Smooth muscle cell of the brain vasculature (primary cell): ENCODE measurements around the gene FAM83E.
"Not testable (repeated sequence)": the region's sequence is repeated elsewhere in the genome, so short reads cannot be mapped to it uniquely, and the experiment has no call there.

Source experiments
- DNase-seq: peaks from one replicate; pipeline ENCODE4 v3.0.0-alpha.2; 2012; ENCODE audit warnings: low read depth, low spot score

The FAM83E gene

DNA sequence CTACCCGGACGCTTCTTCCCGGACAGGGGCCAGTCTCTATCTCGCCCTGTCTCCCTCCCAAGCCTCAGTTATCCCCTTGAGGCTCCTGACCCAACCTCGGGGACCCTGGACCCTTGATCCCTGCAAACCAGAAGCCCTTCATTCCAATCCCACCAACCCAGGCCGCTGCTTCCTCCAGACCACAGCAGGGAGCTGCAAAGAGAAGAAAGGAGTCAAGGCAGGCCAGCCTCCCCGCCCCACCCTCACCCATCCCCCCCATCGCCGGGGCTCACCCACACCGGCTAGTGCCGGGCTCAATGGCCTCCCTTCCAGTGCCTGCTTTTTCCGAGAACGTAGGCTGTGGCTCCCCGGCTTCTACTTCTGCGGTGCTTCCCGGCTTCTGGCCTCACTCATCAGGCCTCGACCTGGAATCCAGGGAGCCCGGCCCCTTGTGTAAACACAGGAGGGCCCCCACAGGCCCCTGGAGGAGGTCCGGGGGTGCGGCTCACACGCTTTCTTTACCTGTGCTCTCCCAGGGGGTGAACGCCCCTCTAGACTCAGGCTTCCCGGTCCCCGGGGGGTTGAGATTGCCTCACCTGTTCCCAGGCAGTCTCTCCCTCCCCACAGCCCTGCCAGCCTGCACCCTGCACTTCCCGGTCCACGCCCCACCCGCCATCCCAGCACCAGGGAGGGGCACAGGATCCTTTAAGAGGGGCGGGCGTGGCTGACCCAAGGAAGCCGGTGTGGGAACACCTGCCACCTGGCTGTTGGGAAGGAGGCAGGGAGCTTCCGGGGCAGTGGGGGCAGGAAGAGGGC, at the start of gene FAM83E:
Gene FAM83E (minus strand): TSS at position 641 of the 795 bp plus-strand sequence. CDS start 1,704 bp downstream, outside the sequence.
- DNase-seq, result no peak

DNA sequence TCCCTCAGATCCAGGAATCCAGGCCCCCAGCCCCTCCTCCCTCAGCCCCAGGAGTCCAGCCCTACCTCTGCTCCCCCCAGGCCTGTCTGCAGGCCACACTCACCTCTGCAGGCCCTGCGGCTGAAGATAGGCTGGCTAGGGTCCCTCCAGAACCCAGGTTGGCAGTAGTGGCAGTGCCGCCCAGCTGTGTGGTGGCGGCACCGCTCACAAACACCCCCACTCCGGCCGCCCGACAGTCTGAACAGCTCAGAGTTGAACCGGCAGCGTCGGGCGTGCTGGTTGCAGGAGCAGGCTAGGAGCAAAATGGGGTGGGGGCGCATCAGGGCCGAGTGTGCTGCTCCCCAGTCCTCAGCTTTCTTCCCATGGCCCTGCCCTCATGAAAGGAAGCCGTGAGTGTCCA, 49.6 kb upstream of the FAM83E start:
- no peak for DNase-seq

DNA sequence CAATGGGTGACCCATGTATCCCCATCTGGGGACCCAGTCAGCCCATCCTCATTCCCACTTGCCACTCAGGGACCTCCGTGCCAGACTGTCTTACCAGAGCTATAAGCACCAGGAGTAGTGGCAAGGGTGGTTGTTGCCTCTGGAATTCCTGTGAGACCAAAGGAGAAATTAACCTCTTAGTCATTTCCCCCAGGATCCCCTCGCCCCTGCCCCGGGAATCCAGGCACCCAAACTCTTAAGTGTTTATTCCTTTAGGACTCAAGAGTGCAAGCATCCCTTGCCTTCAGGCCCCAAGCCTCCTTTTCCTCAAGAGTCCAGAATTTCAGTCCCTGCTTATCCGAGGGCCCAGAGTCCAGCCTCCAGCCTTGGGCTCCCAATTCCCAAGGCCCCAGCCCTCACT, 48.8 kb upstream of the FAM83E start:
- no peak for DNase-seq

DNA sequence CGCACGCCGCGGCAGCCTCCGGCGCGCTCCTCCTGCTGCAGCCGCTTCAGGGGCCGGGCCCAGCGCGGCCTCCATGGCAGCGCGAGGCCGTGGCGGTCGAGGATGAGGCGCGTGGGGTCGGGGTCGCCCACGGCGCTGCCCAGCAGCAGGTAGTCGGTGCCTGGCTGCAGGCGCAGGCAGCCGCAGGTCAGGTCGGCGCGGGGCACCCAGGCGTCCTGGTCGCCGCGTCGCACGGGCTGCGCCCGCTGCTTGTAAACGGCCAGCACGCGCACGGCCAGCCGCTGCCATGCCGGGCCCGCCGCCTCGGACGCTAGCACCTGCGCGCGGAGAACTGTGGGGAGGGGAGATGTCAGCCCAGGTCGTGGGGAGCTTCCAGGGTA, 46.8 kb upstream of the FAM83E start:
- no peak for DNase-seq

DNA sequence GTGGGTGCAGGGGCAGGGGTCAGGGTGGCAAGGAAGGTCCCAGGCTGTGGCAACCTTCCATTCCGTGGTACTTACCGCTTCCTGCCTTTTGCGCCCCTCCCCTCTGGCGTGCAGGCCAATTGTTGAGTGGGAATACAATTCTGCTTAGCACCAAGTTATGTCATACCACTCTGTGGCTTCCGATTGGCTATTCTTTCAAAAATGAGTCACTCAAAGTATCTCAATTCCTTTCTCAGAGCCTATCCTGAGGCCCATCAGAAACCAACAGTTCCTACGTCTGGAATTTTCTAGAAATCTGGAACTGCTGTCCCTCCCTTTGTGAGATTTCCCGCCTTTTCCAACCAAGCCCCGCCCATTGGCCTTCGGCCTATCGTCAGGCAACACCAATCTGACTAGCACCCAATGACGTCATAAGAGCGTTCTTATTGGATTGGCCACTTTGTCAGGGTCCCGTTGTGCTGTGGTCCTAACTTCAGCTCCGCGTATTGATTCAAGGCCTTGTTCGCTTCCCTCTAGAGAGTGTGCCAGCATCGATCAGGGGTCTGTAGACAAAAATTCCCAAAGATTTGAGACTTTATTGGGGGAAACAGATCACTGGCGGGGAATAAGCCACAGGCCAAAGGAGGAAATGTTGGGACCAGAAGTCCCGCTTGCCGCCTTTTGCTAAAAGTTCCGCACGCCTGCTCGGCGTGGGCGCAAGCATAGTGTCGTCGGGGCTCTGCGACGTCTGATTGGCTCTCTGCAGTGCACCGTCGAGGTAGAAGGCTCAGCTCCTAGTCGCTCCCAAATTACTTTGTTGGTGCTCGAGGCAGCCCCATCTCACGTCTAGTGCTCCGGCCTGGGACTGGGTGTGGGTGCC, 46.2 kb upstream of the FAM83E start:
- DNase-seq, result peak; percentile 70

DNA sequence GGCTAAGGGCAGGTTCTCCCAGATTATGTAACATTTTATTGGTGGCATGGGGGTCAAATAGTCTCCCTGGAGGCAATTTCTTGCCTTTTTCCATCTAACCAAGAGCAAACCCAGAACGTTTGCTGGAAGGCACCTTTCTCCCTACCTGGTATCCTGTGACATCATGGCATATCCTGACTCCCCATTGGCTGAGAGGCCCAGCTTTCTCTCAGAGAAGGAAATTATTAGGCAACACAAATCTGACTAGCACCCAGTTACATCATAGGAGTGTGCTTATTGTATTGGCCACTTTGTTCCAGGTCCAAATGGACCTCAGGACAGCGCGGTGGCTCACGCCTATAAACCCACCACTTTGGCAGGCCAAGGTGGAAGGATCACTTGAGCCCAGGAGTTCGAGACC, 44.9 kb upstream of the FAM83E start:
- DNase-seq, result no peak

DNA sequence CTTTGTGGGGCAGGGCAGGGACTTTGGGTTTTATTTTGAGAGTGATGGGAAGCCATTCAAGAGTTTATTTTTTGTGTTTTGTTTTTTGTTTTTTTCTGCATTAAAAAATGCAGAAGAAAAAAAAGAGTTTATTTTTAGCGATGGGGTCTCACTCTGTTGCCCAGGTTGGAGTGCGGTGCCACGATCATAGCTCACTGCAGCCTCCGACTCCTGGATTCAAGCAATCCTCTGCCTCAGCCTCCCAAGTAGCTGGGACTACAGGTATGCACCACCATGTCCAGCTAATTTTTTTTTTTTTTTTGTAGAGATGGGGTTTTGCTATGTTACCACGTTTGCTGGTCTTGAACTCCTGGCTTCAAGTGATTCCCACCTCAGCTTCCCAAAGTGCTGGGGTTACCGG, 43.6 kb upstream of the FAM83E start:
- no peak for DNase-seq

DNA sequence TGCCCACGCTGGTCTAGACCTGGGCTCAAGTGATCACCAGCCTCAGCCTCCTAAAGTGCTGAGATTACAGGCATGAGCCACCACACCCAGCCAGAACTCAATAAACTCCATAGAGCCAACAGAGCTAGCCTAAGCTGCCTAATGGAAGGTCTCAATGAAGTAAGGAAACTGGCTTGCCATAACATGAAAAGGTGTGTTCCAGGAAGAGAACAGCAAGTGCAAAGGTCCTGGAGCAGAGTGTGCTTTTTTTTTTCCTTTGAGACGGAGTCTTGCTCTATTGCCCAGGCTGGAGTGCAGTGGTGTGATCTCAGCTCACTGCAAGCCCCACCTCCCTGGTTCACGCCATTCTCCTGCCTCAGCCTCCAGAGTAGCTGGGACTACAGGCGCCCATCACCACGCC, 43.0 kb upstream of the FAM83E start:
- not testable (repeated sequence) for DNase-seq

DNA sequence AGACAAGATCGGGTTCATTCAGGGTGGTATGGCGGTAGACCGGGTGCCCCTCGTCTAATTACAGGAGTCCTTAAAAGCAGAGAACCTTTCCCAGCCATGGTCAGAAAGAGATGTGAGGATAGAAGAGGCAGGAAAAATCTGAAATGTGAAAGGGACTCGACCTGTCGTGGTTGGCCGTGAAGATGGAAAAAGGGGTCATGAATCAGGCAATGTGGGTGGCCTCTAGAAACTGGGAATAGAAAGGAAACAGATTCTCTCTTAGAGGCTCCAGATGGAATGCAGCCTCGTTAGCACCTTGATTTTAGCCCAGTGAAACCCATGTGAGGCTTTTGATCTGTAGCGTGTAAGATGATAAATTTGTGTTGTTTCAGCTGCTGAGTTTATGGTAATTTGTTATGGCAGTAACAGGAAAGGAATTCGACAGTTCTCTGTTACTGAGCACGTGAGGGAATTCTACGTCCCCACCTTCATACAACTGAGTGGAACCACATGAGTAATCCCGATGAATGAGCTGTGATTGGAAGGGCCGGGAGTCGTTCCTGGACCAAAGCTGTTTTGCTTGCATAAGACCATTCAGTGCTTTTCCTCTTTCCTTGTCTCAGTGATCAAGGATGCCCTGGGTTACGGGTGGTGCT, 42.1 kb upstream of the FAM83E start:
- no peak for DNase-seq

DNA sequence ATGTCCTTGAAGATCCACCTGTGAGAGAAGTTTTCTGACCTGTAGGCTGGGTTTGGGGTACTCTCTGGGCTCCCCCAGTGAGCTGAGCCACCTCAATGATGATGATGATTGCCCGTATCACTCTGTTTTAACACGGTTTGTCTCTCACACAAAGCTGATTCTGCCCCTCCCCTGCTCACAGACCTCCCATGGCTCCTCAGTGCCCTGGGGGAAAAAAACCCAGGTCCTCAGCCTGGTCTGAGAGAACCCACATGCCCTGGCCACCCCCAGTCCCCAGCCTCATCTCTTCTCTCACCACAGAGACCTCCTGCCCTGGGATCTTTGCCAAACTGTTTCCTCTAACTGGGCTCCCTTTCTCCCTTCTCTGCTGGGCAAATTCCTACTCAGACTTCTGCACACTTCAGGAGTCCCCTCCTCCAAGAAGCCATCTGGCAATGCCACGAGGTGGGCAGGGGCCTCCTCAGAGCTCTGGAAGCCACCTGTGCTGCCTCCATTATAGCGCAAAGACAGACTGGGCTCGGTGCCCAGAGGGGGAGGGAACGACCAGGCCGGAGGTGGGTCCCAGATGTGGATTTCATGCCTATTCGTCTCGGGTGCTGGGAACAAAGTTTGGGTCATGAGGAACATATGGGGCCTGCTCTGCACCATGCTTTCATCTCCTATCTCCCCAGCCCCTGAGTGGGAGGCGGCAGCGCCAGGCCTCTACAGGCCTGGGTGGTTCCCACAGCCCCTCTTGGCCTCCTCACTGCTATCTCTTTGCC, 39.6 kb upstream of the FAM83E start:
- DNase-seq, result no peak

DNA sequence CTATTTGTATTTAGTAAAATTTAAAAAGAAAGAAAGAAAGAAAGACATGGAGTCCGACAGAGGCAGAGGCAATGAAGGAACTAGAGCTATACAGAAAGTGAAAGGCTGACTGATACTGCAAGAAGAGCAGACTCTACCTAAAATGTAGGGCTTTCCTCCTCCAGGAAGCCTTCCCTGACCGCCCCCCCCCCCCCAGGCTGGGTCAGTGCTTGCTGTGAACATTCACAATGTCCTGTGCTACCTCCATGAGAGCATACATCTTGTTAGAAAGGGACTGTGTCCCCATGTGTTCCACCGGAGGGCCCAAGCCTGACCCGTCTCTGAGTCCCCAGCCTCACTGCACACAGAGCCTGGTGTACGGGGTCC, 36.8 kb upstream of the FAM83E start:
- DNase-seq, result no peak

DNA sequence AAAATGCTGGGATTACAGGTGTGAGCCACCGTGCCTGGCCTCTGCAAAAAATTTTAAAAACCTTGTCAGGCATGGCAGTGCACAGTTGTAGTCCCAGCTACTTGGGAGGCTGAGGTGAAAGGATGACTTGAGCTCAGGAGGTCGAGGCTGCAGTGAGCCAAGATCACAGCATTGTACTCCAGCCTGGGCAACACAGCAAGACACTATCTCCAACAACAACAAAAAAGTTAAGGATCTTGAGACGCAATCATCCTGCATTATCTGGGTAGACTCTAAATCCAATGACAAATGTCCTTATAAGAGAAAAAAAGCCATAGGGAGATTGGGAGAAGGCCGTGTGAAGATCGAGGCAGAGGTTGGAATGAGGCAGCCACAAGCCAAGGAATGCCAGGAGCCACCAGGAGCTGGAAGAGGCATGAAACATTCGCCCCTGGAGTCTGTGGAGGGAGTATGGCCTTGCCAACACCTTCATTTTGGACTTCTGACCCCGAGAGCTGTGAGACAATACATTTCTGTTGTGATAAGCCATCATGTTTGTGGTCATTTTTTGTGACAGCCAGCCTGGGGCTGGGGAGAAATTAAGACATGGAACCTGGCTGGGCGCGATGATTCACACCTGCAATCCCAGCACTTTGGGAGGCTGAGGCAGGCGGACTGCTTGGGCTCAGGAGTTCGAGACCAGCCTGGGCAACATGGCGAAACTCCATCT, 36.3 kb upstream of the FAM83E start:
- no peak for DNase-seq

DNA sequence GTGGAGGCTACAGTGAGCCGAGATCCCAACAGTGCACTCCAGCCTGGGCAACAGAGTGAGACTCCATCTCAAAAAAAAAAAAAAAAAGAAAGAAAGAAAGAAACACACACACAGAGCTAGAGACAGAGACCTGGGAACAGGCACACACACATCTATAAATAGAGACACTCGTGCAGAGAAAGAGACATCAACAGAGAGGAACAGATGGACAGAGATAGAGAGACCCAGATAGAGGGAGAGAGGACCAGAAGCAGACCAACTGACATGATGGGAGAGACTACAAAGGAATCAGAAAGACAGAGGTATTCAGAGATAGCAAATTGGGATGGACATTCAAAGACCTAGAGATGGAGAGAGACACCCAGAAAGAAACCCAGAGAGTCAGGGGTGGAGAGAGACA, 33.3 kb upstream of the FAM83E start:
- DNase-seq, result no peak

DNA sequence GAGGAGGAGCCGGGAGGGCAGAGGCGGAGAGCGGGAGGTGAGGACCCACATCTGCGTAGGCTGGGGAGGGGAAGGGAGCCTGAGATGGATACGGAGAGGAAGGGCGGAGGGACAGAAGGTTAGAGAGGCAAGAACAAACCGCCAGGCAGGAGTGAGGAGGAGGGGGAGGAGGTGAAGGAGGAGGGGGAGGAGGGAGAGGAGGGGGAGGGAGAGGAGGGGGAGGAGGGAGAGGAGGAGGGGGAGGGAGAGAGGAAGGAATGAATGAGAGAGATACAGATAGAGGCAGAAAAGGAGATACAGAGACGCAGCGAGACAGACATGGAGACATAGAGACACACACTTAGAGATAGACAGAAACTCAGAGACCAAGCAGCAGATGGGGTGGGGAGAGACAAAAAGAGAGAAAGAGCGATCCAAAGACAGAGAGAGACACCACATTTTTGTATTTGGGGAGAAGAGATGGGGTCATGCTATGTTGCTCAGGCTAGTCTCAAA, 31.9 kb upstream of the FAM83E start:
- DNase-seq, result no peak

DNA sequence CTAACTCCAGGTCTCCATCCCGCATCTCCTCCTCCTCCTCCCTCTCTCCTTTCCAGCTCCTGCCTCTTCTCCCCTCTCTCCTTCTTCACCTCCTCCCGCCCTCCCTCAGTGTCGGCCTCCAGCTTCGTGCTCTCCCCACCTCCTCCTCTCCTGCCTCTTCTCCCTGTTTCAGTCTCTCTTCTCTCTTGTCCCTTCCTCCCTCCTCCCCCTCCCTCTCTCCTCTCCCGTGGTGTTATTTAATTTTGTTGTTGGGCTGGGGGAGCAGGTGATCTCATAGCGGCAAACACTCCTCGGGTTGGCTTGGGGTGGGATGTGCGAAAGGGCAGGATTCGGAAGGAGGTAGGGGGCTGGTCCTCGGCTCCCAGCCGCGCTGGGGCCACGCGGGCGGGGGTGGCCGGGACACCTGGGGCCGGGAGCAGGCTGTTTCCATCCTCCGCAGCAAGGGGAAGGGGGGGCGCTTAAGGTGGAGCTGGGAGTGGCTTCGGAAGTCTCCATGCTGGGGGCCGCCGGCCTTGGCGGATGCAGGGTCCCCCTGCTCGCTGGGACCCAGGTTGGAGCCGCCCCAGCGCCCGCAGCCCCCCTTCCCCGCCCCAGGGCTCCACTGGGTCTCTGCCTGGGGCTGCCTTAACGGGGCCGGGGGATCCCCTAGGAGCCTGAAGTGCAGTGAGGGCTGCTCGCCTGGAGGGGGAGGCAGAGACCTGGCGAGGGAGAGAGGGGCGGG, 31.3 kb upstream of the FAM83E start, which contains the start of gene CA11:
Gene CA11 (minus strand): TSS at position 187 of the 721 bp plus-strand sequence. CDS start 555 bp downstream, outside the sequence.
- peak; percentile 77 for DNase-seq

DNA sequence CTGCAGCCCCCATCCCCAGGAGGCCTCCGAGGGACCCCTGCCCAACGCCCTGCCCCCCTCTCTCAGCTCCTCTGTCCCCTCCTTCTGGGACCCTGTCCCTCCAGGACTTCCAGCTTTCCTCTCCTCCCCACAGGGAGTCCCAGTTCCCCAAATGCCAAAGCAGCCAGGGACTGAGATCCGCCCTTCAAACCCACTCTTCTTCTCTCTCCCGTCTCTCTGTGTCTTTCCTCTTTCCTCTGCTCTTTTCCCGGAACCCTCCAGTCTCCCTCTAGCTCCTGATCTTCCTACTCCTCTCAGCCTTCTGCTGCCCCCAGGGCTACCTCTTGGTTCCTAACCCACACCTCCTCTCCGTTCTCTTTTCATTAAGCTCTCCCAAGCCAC, 30.7 kb upstream of the FAM83E start:
- no peak for DNase-seq

DNA sequence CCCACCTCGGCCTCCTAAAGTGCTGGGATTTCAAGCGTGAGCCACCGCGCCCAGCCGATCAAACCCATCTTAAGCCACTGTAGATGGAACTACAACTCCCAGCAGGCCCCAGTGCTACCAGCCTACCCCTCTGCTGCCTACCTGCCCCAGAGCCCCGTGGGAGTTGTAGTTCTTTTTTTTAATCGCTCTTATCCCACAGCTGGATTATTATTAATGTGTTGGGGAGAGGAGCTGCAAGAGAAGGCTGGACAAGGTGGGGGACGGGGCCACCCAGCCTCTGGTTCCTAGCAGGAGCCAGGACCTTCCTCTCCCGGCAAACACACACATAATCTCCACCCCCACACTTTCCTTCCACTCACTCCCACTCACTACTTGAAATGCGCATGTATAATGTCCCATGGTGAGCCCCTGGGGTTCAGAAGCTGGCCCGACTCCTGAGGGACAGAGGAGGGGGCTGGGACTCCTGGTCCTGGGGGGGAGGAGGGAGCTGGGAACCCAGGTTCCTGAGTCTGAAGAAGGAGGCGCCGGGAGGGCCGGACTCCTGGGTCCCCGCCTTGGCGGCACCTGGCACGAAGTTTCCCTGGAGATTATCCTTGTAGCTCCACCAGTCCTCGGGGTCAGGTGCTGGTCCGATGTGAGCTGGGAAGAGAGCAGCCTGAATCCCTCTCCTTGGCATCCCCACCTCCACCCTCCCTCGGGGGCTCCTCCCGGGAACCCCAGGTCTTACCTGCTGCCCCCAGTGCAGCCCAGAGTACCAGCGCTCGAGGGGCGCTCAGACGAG, 30.2 kb upstream of the FAM83E start:
- no peak for DNase-seq

DNA sequence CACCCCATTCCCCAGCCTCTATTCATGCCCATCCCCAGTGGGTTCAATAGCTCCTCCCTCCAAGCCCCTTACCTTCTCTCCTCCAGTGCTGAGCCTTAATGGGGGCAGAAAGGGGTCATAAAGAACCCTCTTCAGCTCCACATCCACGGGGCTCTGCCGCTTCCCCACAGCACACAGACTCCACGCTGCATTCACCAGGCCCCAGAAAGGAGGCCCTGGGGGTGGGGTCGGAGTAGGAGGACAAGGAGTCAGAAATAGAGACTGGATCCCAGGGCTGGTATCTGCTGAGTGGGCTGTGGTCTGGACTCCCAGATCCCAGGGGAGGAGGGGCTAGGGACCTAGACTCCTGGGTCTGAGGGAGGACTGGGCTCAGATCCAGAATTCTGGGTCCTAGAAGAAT, 29.5 kb upstream of the FAM83E start:
- DNase-seq, result no peak

DNA sequence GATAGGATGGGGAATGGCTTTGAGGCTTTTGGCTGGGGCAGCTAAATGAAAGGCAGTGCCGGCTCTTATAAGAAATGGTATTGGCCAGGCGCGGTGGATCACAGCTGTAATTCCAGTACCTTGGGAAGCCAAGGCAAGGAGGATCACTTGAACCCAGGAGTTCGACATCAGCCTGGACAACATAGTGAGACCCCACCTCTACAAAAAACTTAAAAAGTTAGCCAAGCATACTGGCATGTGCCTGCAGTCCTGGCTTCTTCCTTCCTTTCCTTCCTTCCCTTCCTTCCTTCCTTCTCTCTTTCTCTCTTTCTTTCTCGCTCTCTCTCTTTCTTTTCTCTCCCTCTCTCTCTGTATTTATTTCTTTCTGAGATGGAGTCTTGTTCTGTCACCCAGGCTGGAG, 28.0 kb upstream of the FAM83E start:
- no peak for DNase-seq
